K562 (cell line): ENCODE data around the gene MTHFR. TPM values are rescaled to one million over a fixed set of nuclear protein-coding genes. Genes with fewer than 3 reads are reported as not detected.

ENCODE experiments used
- ASH1L ChIP-seq: fragments of 450-650 bp; IDR thresholded peaks from 2 replicates; pipeline ENCODE4 v1.6.1; 2018; ENCODE audit warnings: borderline replicate concordance, mild to moderate bottlenecking, low read depth; ENCODE audit not compliant: partially characterized antibody
- ETV1 ChIP-seq: fragments of 450-650 bp; conservative IDR thresholded peaks from 2 replicates; pipeline ENCODE4 v1.6.1; 2016; ENCODE audit warnings: missing genetic modification characterization, control low read depth, low read depth, missing compliant biosample characterization
- FUS ChIP-seq: fragments of 200-400 bp; formaldehyde crosslinking; optimal IDR thresholded peaks from 2 replicates; pipeline ENCODE3; 2017; ENCODE audit warnings: low read depth, low read length
- MTA2 ChIP-seq: fragments of 450-650 bp; IDR thresholded peaks from 2 replicates; pipeline ENCODE4 v1.6.1; 2016; ENCODE audit warnings: low read depth
- NFIC ChIP-seq: fragments of 450-650 bp; IDR thresholded peaks from 2 replicates; pipeline ENCODE4 v1.6.1; 2017; ENCODE audit warnings: mild to moderate bottlenecking, inconsistent platforms
- PCBP1 ChIP-seq: fragments of 200-400 bp; formaldehyde crosslinking; IDR thresholded peaks from 2 replicates; pipeline ENCODE4 v1.6.1; 2018; ENCODE audit warnings: mild to moderate bottlenecking, low read depth, low read length; ENCODE audit not compliant: poor library complexity, severe bottlenecking
- SMAD4 ChIP-seq: fragments of 250-450 bp; sonication (Bioruptor Pico); conservative IDR thresholded peaks from 2 replicates; pipeline ENCODE4 v1.8.0; 2021; ENCODE audit warnings: inconsistent platforms, mild to moderate bottlenecking, moderate library complexity
- SRSF9 ChIP-seq: fragments of 200-400 bp; formaldehyde crosslinking; IDR thresholded peaks from 2 replicates; pipeline ENCODE4 v1.6.1; 2017; ENCODE audit warnings: low read depth, low read length, borderline replicate concordance
- ZNF583 ChIP-seq: fragments of 250-450 bp; sonication (Bioruptor Pico); IDR thresholded peaks from 2 replicates; pipeline ENCODE4 v1.4.0; 2020
- ZNF695 ChIP-seq: fragments of 450-650 bp; formaldehyde crosslinking; IDR thresholded peaks from 2 replicates; pipeline ENCODE4 v1.4.0; 2020; ENCODE audit warnings: mild to moderate bottlenecking, moderate library complexity
- ZSCAN32 ChIP-seq: fragments of 450-650 bp; formaldehyde crosslinking; IDR thresholded peaks from 2 replicates; pipeline ENCODE4 v1.4.0; 2020; ENCODE audit warnings: mild to moderate bottlenecking, moderate library complexity
- polyA plus RNA-seq, 8 experiments: library from polyadenylated mRNA; depleted of rRNA in 4 of 8; stranded (reverse) in 5 of 8; unstranded in 3 of 8; fragments of >200 nt; fragmentation: Nextera tagmentation in 2 of 8; fragmentation: Illumina TruSeq in 1 of 8; extraction: Ambion mirVana in 2 of 8; extraction: Trizol in 1 of 8; gene quantifications; 2 replicates each; pipeline versions ENCODE4 v1.2.1 to v1.2.3, GENCODE V29; 2011 to 2014; ENCODE audit warnings: inconsistent platforms in 1 of 8, missing spikeins in 1 of 8
- total RNA-seq, 7 experiments: library from RNA; depleted of rRNA in 6 of 7; stranded (reverse); fragments of >200 nt in 6 of 7; fragmentation: Illumina TruSeq in 2 of 7; extraction: Trizol in 2 of 7; gene quantifications; 2 replicates each; pipeline versions ENCODE4 v1.2.1 to v1.2.3, GENCODE V29; 2011 to 2021; ENCODE audit warnings: low replicate concordance in 1 of 7
- TF ChIP-seq, protein P1 (sequence below): fragments of 450-650 bp; formaldehyde crosslinking; conservative IDR thresholded peaks from 2 replicates; pipeline ENCODE4 v1.4.0; 2022; ENCODE audit warnings: mild to moderate bottlenecking, missing genetic modification characterization
- TF ChIP-seq, protein P2 (sequence below): fragments of 450-650 bp; IDR thresholded peaks from 2 replicates; pipeline ENCODE4 v1.6.1; 2016; ENCODE audit warnings: low read depth
- TF ChIP-seq, protein P3 (sequence below), 3 experiments: IDR thresholded peaks in 2 of 3; conservative IDR thresholded peaks in 1 of 3; 2 replicates each; pipeline ENCODE4 v1.5.1; 2011 to 2012; ENCODE audit warnings: low read length in 3 of 3, mild to moderate bottlenecking in 3 of 3, control low read depth in 2 of 3, improper control_type of control experiment in 1 of 3, inconsistent platforms in 1 of 3, low read depth in 1 of 3, mixed read lengths in 1 of 3, moderate library complexity in 1 of 3; ENCODE audit not compliant: insufficient read depth in 2 of 3
- TF ChIP-seq, protein P4 (sequence below), 2 experiments: fragments of 250-450 bp in 1 of 2; fragments of 450-650 bp in 1 of 2; sonication (Bioruptor Pico) in 1 of 2; IDR thresholded peaks; 2 replicates each; pipeline versions ENCODE4 v1.6.1 to v1.8.0; 2016 to 2021; ENCODE audit warnings: mild to moderate bottlenecking in 2 of 2, moderate library complexity in 2 of 2, missing compliant biosample characterization in 1 of 2, missing genetic modification characterization in 1 of 2

Gene MTHFR
- total and polyA plus RNA-seq, 9 of the 15 experiments (the other 6 are each of a cell fraction or from before 2014, with no cell fraction given): 5.0 to 104 (median 62.6) TPM

DNA sequence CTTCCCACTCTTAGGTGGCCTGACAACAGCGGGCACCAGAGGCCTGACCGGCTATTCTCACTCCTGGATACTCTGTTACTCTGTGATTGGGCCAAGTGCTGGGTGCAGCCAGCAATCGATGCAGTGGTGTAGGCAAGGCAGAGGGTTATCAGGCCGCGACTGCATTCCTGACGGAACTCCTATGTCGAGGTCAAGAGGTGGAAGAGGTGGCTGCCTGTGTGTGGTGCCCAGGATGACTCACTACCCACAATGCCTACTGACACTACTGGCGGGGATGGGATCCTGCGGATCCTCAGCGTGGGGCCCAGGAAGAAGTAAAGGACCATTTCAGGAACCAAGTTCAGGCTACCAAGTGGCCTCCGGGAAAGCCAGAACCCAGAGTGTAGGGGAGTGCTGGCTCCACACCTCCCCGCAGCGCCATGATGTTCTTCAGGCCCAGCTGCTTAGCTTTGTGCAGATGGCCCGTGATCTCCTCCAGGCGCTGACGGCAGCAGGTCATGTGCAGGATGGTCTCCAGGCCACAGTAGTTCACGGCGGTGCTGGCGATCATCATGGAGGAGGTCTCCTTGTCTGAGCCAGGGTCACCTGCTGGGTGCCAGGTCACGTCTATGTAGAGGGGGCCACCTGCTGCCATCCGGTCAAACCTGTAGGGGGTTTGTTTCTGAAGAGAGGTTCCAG, 4.9 kb downstream of the MTHFR start (continued):
- TF ChIP-seq, protein P1, sequence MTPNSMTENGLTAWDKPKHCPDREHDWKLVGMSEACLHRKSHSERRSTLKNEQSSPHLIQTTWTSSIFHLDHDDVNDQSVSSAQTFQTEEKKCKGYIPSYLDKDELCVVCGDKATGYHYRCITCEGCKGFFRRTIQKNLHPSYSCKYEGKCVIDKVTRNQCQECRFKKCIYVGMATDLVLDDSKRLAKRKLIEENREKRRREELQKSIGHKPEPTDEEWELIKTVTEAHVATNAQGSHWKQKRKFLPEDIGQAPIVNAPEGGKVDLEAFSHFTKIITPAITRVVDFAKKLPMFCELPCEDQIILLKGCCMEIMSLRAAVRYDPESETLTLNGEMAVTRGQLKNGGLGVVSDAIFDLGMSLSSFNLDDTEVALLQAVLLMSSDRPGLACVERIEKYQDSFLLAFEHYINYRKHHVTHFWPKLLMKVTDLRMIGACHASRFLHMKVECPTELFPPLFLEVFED (CRISPR knock-in tag): no peak
- TF ChIP-seq ZSCAN32 (CRISPR knock-in tag) (no peak), ZNF695 (CRISPR knock-in tag) (no peak), MTA2 (no peak), SRSF9 (no peak), ZNF583 (CRISPR knock-in tag) (0 out of 2 replicates have a peak, but pooled peaks have one; percentile 22), SMAD4 (CRISPR knock-in tag) (peak; percentile 86), NFIC (no peak), FUS (no peak), ETV1 (tag) (no peak; the same call in 1 of the 2 replicates), ASH1L (no peak), PCBP1 (no peak)
- TF ChIP-seq, protein P2, sequence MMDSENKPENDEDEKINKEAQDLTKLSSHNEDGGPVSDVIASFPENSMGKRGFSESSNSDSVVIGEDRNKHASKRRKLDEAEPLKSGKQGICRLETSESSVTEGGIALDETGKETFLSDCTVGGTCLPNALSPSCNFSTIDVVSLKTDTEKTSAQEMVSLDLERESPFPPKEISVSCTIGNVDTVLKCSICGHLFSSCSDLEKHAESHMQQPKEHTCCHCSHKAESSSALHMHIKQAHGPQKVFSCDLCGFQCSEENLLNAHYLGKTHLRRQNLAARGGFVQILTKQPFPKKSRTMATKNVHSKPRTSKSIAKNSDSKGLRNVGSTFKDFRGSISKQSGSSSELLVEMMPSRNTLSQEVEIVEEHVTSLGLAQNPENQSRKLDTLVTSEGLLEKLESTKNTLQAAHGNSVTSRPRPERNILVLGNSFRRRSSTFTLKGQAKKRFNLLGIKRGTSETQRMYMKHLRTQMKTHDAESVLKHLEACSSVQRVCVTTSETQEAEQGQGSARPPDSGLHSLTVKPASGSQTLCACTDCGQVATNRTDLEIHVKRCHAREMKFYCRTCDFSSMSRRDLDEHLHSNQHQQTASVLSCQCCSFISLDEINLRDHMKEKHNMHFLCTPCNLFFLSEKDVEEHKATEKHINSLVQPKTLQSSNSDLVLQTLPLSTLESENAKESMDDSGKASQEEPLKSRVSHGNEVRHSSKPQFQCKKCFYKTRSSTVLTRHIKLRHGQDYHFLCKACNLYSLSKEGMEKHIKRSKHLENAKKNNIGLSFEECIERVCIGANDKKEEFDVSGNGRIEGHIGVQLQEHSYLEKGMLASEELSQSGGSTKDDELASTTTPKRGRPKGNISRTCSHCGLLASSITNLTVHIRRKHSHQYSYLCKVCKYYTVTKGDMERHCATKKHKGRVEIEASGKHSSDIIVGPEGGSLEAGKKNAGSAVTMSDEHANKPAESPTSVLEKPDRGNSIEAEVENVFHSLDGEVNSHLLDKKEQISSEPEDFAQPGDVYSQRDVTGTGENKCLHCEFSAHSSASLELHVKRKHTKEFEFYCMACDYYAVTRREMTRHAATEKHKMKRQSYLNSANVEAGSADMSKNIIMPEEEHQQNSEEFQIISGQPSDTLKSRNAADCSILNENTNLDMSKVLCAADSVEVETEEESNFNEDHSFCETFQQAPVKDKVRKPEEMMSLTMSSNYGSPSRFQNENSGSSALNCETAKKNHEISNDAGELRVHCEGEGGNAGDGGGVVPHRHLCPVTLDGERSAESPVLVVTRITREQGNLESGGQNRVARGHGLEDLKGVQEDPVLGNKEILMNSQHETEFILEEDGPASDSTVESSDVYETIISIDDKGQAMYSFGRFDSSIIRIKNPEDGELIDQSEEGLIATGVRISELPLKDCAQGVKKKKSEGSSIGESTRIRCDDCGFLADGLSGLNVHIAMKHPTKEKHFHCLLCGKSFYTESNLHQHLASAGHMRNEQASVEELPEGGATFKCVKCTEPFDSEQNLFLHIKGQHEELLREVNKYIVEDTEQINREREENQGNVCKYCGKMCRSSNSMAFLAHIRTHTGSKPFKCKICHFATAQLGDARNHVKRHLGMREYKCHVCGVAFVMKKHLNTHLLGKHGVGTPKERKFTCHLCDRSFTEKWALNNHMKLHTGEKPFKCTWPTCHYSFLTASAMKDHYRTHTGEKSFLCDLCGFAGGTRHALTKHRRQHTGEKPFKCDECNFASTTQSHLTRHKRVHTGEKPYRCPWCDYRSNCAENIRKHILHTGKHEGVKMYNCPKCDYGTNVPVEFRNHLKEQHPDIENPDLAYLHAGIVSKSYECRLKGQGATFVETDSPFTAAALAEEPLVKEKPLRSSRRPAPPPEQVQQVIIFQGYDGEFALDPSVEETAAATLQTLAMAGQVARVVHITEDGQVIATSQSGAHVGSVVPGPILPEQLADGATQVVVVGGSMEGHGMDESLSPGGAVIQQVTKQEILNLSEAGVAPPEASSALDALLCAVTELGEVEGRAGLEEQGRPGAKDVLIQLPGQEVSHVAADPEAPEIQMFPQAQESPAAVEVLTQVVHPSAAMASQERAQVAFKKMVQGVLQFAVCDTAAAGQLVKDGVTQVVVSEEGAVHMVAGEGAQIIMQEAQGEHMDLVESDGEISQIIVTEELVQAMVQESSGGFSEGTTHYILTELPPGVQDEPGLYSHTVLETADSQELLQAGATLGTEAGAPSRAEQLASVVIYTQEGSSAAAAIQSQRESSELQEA: no peak
- TF ChIP-seq, protein P3, sequence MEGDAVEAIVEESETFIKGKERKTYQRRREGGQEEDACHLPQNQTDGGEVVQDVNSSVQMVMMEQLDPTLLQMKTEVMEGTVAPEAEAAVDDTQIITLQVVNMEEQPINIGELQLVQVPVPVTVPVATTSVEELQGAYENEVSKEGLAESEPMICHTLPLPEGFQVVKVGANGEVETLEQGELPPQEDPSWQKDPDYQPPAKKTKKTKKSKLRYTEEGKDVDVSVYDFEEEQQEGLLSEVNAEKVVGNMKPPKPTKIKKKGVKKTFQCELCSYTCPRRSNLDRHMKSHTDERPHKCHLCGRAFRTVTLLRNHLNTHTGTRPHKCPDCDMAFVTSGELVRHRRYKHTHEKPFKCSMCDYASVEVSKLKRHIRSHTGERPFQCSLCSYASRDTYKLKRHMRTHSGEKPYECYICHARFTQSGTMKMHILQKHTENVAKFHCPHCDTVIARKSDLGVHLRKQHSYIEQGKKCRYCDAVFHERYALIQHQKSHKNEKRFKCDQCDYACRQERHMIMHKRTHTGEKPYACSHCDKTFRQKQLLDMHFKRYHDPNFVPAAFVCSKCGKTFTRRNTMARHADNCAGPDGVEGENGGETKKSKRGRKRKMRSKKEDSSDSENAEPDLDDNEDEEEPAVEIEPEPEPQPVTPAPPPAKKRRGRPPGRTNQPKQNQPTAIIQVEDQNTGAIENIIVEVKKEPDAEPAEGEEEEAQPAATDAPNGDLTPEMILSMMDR (IDR thresholded peaks at IDR 0.05 in 2 of 3, conservative IDR thresholded peaks at IDR 0.05 in 1 of 3; ENCODE audit: insufficient read depth in 2 of 3, low read depth in 1 of 3, low read length in 3 of 3): peak in 1 of 3 experiments; percentile 21; a peak in 1 of 6 replicates
- TF ChIP-seq, protein P4, sequence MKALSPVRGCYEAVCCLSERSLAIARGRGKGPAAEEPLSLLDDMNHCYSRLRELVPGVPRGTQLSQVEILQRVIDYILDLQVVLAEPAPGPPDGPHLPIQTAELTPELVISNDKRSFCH (CRISPR knock-in tag; IDR thresholded peaks at IDR 0.05): no peak
- TF ChIP-seq, protein P4 (tag; IDR thresholded peaks at IDR 0.05): no peak
